LoVo (cell line): ENCODE measurements around the gene NPTXR.
A peak's percentile ranks its signal among the peaks of the same experiment; 100 is the strongest.
"Not testable (repeated sequence)": the region's sequence is repeated elsewhere in the genome, so short reads cannot be mapped to it uniquely, and the experiment has no call there.

ENCODE experiments used
- DNase-seq: peaks from one replicate; pipeline ENCODE4 v3.0.0-alpha.2; 2016; ENCODE audit warnings: low spot score

Gene NPTXR

DNA sequence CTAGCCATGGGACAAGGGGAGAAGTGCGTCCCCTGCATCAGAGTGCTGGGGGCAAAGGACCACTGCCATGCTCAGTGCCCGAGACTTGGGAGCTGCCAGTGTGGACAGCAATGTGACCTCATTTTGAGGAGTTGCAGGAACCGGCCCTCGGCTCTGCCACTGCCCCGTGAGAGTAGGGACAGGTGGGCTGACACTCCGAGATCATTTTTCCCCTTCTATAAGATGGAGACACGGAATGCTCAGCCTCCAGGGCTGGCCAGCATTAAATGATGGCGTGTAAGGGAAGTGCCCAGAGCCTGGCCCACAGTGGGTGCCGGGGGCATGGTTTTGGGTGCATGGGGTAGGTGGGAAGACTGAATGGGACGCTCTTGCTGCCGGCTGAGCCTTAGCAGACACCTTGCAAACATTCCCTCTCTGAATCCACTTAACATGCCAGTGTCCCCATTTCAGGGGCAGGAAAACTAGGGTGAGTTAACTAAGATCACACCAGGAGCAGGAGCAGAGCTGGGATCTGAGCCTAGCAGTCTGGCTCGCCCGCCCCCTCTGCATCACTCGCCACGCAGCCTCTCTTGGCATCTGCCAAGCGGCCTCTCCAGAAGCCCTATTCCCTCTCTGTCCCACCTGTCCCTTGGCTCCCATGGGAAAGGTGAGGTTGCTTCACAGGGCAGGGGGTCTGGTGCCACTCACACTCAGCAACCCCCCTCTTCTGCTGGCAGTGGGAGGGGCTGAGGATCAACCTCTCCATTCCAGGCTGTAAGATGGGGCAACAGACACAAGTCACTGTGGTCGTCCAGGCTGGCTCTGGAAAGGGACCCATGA is 13.6 kb downstream of the NPTXR start:
- no peak for DNase-seq

DNA sequence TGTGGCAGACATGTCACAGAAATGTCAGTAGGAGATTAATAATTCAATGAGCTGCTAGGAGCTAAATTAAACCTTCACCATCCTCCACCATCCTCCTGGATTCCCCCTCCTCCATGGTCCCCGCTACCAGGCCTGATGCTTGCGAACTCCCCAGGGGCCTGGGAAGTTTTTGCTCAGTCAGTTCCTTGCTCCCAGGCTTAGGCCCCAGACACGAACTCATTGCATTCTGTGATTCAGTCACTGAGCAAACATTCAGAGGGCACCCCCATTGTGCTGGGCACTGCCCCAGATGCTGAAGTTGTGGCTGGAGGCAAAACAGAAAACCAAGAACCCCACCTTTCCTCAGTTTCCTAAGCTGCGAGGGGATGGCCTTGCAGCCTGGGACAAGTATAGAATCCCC is 14.3 kb downstream of the NPTXR start:
- no peak for DNase-seq

DNA sequence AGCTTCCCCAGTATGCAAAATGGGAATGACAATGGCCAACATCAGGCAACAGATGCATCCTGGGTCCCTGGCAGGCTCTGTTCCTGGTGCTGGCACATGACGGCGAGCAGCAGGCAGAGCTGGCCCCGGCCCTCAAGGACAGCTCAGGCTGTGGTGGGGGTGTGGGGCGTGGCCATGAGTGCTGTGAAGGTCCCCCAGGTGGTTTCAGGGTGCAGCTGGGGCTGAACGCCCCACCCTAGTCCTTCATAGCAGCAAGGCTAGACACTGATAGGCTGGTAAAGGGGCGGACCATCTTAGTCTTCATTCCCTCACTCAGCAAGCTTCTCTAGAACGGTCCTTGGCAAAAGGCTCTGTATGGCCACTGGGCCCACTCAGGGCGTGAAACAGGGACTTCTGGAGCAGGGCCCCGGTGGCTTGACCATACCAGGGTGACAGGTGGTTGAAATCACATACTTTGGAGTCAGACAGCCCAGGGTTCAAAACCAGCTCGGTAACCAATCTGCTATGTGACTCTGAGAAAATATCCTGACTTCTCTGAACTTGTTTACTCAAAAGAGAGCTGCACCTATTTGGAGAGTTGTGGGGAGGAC is 15.1 kb downstream of the NPTXR start:
- no peak for DNase-seq

DNA sequence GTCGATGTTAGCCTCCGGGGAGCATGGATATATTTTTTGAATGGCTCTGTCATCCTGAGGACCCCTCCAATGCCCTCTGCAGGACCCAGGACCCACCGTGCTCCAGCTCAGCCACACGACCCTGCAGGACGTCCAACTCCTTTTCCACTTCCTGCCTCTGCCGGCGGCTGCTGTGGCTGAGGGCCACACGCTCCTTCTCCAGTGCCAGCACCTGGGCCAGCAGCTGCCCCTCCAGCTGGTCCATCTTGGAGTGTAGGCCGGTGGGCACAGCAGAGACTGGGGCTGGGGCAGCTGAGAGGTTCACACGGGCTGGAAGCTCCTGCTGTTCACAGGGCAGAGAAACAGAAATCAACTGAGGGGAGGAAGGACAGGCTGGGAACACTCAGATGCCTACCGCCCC is 15.6 kb downstream of the NPTXR start:
- no peak for DNase-seq

DNA sequence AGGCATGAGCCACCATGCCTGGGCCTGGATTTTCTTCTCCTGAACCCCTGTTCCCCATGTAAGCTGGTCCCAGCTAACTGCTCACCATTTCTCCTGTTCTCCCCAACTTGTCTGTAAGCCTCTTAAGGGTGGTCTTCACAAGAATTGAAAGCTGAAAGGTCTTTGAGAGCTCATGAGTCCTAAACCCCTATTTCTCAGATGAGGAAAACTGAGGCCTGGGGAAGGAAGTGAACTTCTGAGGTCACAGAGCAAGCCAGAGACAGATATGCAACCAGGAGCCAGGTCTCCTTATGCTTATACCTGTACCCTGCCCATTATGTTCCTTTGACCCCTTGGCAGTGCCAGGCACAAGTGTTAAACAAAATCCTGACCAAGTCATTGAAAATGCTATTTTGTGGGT is 16.3 kb downstream of the NPTXR start:
- DNase-seq: no peak

DNA sequence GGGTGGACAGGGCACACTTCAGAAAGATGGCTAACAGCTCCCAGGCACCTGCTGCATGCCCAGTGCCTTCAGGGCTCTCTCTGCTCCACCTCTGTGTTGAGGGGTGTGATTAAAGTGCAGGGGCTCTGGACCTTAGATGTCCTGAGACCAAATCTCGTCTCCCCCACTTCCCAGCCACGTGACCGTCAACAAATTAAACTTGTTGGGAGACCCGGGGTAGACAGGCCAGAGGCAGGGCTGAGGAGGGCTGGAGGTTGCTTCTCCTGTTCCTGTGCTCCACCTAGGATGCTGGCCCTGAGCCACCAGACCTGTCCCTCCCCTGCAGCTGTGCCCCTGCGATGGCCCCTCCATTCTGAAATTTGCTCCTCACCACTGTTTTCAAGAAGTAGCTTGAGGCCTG is 17.0 kb downstream of the NPTXR start:
- DNase-seq: no peak

DNA sequence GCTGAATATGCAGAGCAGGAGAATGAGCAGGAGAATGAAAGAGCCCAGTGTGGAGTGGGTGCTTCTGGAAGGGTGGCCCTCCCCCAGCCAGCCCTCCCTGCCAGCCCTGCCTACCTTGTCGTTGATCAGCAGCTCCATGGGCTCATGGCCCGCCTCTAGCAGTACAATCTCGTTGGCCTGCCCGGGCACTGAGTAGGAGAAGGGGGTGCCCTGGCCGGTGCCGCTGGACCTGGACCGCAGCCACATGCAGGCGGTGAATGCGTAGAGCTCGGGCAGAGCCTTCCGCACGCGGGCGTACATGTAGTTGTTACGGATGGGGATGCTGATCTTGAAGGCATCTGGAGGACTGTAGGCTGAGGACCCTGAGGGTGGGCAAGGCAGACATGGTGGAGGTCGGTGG is 17.4 kb downstream of the NPTXR start:
- no peak for DNase-seq

DNA sequence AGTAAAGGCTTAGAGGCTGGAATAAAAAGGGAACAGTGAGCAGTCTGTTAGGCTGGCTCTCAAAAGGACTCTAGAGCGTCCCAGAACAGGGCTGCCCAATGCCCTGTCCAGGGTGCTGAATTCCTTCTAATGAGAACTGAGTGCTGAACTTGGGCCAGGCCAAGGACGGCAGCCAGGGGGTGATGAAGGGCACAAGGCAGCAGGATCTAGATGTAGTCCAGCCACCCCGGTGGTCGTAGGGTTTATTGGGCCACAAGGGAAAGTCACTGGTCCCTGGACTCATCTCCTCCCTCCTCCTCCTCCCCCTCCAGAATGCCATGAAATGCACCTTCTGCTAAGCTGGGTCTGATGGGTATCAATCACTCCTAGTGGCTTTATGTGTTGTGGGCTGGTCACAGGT is 19.2 kb downstream of the NPTXR start:
- DNase-seq: peak; percentile 48

DNA sequence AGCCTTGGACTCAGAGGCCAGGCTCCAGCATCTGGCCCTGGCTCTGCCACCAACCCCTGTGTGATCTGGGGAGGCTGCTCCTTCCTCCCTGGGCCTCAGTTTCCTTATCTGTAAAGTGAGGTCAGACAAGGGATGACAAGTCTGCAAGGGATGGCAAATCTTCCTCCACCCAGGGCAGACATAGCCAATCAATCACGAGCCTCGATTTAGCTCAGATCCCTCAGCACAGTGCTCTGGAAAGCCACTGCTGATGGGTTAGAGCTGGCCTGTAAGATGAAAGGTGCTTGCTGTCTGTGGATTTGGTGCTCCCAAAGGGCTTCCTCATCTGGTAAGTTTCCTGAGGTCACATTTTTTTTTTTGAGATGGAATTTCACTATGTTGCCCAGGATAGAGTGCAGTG is 20.2 kb downstream of the NPTXR start:
- DNase-seq: no peak

DNA sequence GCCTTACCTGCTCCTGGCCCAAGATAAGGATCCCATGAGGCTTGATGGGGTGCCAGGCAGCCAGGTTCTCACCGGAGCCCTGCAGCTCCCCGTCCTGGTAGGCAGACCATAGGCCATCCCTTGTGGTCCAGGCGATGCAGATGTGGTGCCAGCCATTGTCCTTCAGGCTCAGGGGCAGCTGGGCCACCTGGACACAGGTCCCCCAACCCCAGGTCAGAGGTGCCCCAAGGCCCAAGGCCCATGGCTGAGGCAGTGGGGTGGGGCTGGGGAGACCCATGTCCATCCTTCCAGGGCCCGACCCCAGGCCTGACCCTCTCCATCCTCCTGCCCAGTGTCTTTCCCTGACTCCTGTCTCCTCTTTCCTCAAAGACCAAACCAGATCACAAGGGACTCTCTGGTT is 20.8 kb downstream of the NPTXR start:
- DNase-seq: no peak

DNA sequence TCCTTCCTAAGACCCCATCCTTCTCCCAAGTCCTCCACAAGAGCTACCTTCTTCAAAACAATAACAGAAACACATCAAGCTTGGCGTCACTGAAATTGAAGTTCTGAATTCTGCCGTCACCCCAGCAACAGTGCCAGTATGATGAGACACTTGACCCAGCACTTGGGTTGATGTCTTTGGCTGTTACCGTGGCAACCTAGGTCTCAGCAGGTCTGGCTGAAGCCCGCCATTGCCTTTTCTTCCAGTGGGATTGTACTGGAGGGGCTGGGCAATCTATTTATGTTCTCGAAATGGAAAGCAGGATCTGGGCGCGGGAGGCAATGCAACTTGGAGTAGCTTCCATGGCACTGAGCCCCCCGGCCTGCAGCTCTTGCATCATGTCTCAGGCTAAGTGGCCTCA is 23.8 kb downstream of the NPTXR start:
- no peak for DNase-seq

DNA sequence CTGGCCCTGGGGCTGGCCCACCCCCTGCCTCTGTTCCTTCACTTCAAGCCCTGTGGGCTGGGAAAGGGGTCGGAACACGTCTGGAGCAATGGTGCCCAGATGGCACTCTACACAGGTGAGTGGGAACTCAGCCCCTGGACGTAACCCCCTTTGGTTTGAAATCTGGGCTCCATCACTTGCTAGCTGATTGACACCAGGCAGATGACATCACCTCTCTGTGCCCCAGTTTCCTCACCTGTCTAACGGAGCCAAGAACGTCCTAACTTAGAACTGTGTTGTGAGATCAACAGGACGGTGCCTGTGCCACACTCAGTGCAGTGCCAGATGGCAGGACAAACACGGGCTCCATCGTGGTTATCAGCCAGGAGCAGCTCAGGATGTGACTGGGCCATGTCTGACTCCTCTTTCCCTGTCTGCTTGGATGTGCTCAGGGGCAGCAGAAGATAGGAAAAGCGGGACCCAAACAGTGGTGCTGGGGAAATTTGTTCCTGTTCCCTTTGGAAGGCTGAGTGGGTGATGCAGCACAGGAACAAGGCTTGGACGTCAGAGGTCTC is 24.4 kb downstream of the NPTXR start:
- DNase-seq: no peak

DNA sequence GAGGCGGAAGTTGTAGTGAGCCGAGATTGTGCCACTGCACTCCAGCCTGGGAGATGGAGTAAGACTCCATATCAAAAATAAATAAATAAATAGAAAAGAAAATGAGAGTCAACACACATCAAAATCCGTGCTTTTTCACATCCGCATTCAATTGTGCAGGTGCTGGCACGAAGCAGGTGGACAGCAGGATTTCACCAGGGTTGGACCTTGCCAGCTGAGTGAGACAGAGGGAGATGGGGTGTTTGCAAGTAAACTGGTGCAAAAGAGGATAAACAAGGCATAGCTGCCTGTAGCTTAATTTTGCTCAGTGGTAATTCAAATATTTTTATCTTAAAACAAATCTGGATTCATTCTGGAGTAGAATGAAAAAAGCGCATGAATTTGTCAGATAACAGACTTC is 26.6 kb downstream of the NPTXR start:
- DNase-seq: no peak

DNA sequence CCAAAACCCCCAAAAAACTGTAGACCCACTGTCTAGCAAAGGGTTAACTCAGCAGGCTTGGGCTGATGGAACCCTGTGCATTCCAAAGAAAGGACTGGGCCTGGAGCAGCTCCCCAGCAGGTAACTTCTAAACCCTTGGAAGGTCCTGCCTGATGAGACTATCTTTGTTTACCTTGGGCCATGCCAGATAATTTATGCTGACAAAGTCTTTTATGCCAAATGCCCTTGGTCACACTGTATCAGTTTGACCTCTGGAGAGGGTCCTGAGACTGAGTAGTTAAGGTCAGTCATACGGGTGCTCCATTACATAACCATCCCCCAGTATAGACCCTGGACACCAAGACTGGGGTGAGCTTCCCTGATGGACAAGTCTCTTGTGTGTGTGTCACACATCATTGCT is 28.0 kb downstream of the NPTXR start:
- no peak for DNase-seq

DNA sequence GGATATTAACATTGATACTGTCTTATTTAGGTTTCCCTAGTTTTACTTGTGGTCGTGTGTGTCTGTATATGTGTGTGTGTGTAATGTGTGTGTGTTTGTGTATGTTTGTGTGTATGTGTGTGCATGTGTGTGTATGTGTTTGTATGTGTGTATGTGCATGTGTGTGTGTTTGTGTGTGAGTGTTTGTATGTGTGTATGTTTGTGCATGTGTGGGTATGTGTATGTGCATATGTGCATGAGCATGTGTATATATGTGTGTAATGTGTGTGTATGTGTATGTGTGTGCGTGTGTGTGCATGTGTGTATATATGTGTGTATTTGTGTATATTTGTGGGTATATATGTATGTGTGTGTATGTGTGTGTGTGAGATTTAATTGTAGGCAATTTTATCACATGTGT is 32.6 kb downstream of the NPTXR start:
- DNase-seq: no peak

DNA sequence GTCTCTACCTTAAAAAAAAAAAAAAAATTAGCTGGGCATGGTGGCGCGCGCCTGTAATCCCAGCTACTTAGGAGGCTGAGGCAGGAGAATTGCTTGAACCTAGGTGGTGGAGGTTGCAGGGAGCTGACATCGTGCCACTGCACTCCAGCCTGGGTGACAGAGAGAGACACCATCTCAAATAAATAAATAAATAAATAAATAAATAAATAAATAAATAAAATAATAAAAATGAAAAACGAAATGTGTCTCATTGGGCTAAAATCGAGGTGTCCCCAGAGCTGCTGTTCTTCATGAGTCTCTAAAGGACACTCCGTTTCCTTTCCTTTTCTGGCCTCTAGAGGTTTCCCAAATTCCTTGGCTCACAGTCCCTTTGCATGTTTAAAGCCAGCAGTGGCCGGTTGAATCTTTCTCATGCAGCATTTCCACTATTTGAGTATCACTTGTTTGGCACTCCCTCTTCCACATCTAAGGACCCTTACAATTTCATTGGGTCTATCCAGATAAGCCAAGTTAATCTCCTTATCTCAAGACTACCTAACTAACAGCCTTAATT is 38.7 kb downstream of the NPTXR start:
- DNase-seq: not testable (repeated sequence)

DNA sequence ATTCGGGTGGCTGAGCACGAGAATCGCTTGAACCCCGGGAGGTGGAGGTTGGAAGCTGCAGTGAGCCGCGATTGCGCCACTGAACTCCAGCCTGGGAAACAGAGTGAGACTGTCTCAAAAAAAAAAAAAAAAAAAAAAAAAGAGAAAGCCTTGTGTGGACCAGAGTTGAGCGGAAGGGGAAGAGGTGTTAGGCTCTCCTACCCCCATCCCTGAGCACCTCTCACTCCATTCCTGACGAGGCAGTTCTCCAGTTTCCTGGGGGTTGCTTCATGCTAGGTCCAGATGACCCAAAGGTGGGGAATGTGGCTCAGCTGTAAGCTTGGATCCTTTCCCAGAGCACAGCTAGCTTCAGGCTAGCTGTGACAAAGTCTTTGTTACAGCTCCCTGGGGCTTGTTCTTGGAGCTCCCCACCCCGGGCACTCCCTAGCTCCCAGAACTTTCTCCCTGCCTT is 41.1 kb downstream of the NPTXR start:
- peak; percentile 82 for DNase-seq

DNA sequence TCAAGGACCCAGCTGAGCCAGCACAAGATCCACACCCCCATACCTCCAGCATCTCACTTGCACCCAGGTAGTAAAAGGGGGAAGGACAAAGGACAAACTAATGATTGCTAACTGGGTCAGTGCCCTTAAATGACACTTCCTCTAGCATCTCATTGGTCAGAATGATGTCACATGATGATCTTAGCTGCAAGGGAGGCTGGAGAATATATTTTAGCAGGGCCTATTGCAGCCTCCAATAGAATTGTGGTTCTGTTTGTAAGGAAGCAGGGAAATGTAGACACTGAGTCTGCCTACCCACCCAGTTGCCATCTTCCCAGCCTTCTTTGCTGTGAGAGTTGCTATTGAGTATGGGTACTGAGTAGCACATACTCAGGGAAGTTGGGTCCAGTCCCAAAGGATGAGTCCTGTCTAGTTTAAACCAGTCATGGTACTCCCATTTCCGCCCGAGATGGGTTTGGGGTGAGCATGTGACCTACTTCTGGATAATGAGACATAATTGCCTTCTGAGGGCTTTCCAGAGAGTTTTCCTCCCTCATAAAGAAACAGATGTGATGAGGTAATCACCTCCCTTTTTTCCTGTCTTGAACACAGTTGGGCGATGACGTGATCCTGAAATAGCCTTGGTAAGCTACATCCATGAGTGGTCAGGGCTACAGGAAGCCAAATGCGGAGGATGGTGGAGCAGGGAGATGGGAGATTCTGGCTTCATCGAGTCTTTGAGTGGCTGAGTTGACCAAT is 44.4 kb downstream of the NPTXR start:
- no peak for DNase-seq

DNA sequence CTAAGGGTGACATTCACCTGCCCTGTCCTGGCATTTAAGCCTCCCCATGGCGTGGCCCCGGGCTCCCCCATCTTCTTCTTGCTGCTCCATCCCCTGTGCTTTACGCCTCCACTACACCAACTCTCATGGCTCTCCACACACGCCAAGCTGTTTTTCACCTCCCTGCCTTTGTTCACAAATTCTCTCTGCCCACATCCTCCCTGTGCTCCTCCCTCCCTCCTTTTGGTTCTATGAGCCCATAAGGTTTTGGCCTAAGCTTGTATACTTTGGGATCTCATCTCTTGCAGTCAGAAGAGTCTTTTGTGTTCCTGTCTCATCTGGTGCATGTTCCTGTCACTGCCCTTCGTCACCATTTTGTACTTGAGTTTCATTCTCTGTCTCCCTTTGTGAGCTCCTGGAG is 45.3 kb downstream of the NPTXR start:
- DNase-seq: no peak

DNA sequence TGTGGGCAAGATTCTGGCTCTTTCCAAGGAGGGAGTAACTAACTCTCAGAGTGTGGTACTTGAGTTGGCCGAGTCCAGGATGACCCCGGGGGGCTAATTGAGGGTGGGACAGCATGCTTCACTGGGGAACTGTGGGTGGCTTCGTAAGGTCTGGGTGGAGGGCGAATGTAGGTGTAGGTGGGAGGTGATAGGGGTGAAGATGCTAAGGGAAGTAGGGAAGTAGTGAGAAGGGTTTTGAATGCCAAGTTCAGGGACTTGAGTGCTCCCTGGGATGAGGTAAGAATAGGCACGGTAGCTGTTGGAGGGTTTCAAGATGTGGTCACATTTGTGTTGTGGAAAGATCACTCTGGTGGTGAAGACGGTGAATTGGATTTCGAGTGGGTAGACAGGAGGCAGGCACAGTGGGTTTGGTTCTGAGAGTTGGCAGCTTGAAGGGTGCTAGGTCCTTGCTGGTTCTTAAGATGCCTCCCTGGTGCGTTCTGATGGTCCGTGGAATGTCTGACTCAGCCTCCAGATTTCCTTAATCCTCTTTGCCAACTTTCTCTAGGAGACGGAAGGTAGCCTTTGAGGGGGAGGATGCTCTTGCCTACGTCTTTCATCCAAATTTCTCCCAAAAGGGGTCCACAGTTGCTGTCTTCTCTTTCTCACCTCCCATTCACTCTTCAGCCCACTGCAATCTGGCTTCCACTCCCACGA is 47.4 kb downstream of the NPTXR start:
- DNase-seq: no peak

DNA sequence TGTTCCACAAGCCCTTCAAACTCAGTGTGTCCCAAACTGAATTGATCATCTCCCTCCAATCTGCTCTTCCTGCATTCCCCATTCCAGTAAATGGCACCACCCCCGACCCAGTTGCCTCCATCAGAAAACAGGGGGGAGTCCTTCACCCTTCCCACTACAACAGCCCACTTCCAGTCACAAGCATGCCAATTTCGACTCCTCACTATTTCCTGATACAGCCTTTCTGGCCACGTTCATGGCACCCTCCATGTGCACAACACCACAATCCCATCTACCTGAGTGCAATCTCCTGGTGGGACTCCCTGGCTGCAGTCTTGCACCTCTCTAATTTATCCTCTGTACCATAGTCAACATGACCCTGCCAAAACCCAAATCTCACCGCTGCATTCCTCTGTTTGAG is 48.3 kb downstream of the NPTXR start:
- no peak for DNase-seq
